ENCODE data around the gene MARK3. TPM values are rescaled to one million over a fixed set of nuclear protein-coding genes. Genes with fewer than 3 reads are reported as not detected.

The MARK3 gene
- total and polyA plus RNA-seq, 10 of the 15 experiments (the other 5 are each of a cell fraction or from before 2014, with no cell fraction given): 10.7 to 75.1 (median 41.4) TPM

- ATAC-seq (no peak), FAIRE-seq (no peak), DNase-seq (ENCODE audit: low read depth, low spot score) (no peak)
- intact Hi-C loops (cut with micrococcal nuclease; ENCODE audit: unreplicated experiment): no loop called here
- WGBS (ENCODE audit: insufficient coverage, insufficient replicate concordance, low lambda C conversion rate, missing lambda C conversion rate): 84% methylated on average over 12 of the region's 17 CpGs
- Histone ChIP-seq H3K4me1 (ENCODE audit: control insufficient read depth, insufficient read depth, low read length) (no peaks in the 10 kb centered on the region), H3K9ac (ENCODE audit: control insufficient read depth, insufficient read depth, low read length) (no peak overlapping the region), H3K9me3 (replicated peaks; ENCODE audit: control insufficient read depth, insufficient read depth, low read length) (no peaks in the 10 kb centered on the region), H3K36me3 (ENCODE audit: control insufficient read depth in 2 of 2, insufficient read depth in 2 of 2, low read length in 1 of 2) (no peaks in the 10 kb centered on the region), H3K4me2 (ENCODE audit: control insufficient read depth, insufficient read depth) (no peak overlapping the region), H2AFZ (ENCODE audit: control insufficient read depth, low read depth, low read length) (no peak overlapping the region), H3K27ac (ENCODE audit: control insufficient read depth, insufficient read depth) (no peak overlapping the region), H4K20me1 (ENCODE audit: control insufficient read depth, insufficient read depth) (no peaks in the 10 kb centered on the region), H3K79me2 (ENCODE audit: control insufficient read depth, insufficient read depth, low read length) (no peaks in the 10 kb centered on the region), H3K4me3 (no peak overlapping the region), H3K27me3 (replicated peaks in 1 of 2; ENCODE audit: control insufficient read depth in 2 of 2, insufficient read depth in 2 of 2, low read length in 1 of 2) (no peaks in the 10 kb centered on the region)
- RAD21 ChIA-PET (ENCODE audit: unreplicated experiment): interaction anchor here (0.6 to 1.5 kb wide), 2 partner anchors 29 to 154 kb away, joined by 3 to 5 read pairs; partner anchors contain the start of gene CKB
- CTCF ChIA-PET: interaction anchor here (1.3 kb wide), 1 partner anchor 20 kb away, joined by 4 read pairs; no protein-coding TSS in a partner anchor
- BruUV-seq (replicated peaks): no TSS peak
- SMC1A ChIA-PET (ENCODE audit: uncharacterized antibody, unreplicated experiment): interaction anchor here (1.5 kb wide), 1 partner anchor 33 kb away, joined by 4 read pairs; no protein-coding TSS in a partner anchor
- POLR2A ChIA-PET: no interaction called here
- in situ Hi-C loops (cut with MboI): no loop called here
- TF ChIP-seq SMC3 (IDR thresholded peaks at IDR 0.05; ENCODE audit: borderline replicate concordance, low read length) (no peak), YY1 (IDR thresholded peaks at IDR 0.05; ENCODE audit: low read depth, low read length) (no peak), YBX1 (IDR thresholded peaks at IDR 0.05) (no peak), CHD1 (IDR thresholded peaks at IDR 0.05; ENCODE audit: low read depth, low read length) (no peak), ATF3 (IDR thresholded peaks at IDR 0.05; ENCODE audit: borderline replicate concordance, extremely low read depth, low read depth, low read length) (no peak), HDAC2 (IDR thresholded peaks at IDR 0.05) (no peak), CBX5 (IDR thresholded peaks at IDR 0.05; ENCODE audit: low read depth) (no peak), NFYA (IDR thresholded peaks at IDR 0.05; ENCODE audit: borderline replicate concordance, low read depth, low read length) (no peak), ATF7 (IDR thresholded peaks at IDR 0.05; ENCODE audit: low read depth) (no peak), RBBP5 (conservative IDR thresholded peaks at IDR 0.05) (no peak), ASH2L (IDR thresholded peaks at IDR 0.05; ENCODE audit: borderline replicate concordance, low read depth) (no peak), NBN (IDR thresholded peaks at IDR 0.05) (no peak), JUNB (IDR thresholded peaks at IDR 0.05) (no peak), PAX5 (IDR thresholded peaks at IDR 0.05; ENCODE audit: borderline replicate concordance, low read depth, low read length) (no peak), RELA (IDR thresholded peaks at IDR 0.05; ENCODE audit: borderline replicate concordance, partially characterized antibody) (no peak), BCL11A (IDR thresholded peaks at IDR 0.05; ENCODE audit: low read depth, low read length) (no peak)
These were observed 166.1 kb downstream of the MARK3 start for GRCh38 chr14:103551338-103551762.

All from GM12878 (cell line).